HCT116 (cell line): ENCODE results near the gene JCAD. TPM values are rescaled to one million over a fixed set of nuclear protein-coding genes. Genes with fewer than 3 reads are reported as not detected.
"Not testable (repeated sequence)": the region's sequence is repeated elsewhere in the genome, so short reads cannot be mapped to it uniquely, and the experiment has no call there.

Experiments
- ATAC-seq: fragments of 200-7000 bp; cut with Tn5 transposase; 2 replicates; pipeline ENCODE4 v1.9.1; 2020; ENCODE audit warnings: mild to moderate bottlenecking, moderate library complexity
- BruUV-seq: library from RNA; stranded (reverse); fragments of 400-500 nt; replicated peaks from 2 replicates; lab custom pipeline; 2021; lab: Mats Ljungman, UMichigan
- CTCF ChIA-PET: fragments of 300-600 bp; sonication (Branson Sonifier 250); formaldehyde crosslinking; loops from one replicate; lab custom pipeline; 2021; ENCODE audit warnings: antibody characterized with exemption; lab: Charles Lee
- POLR2A ChIA-PET: fragments of 300-600, 350-600 bp; sonication (Branson Sonifier 250); formaldehyde crosslinking; loops from one replicate; lab custom pipeline; 2021; ENCODE audit warnings: antibody characterized with exemption; lab: Charles Lee
- RAD21 ChIA-PET, 2 experiments: fragments of 300-600 bp; sonication (Branson Sonifier 250); formaldehyde crosslinking; loops; one replicate each; lab custom pipeline; 2023; ENCODE audit warnings: low total read pairs in 2 of 2; ENCODE audit not compliant: uncharacterized antibody in 2 of 2, unreplicated experiment in 2 of 2, low non-redundant PET in 1 of 2; lab: Charles Lee
- DNase-seq: peaks from one replicate; pipeline ENCODE4 v3.0.0-alpha.2; 2010; ENCODE audit warnings: low read depth, low spot score
- H2AFZ ChIP-seq: fragments of 200-600 bp; shearing (Covaris generic), sonication (generic); 2 replicates; pipeline ENCODE4 v1.6.1; 2017; ENCODE audit warnings: low read depth, mixed run types, mixed read lengths, antibody characterized with exemption, low read length; ENCODE audit not compliant: poor library complexity, severe bottlenecking
- H3K27ac ChIP-seq: 2 replicates; pipeline ENCODE4 v1.5.1; 2012; ENCODE audit warnings: low read depth, low read length
- H3K27me3 ChIP-seq: fragments of 200-600 bp; sonication (generic); 2 replicates; pipeline ENCODE4 v1.6.1; 2016; ENCODE audit warnings: mixed run types, low read length, mixed read lengths; ENCODE audit not compliant: insufficient read depth
- H3K36me3 ChIP-seq, 2 experiments: fragments of 200-500 bp in 1 of 2; fragments of 200-600 bp in 1 of 2; sonication (Bioruptor generic) in 1 of 2; sonication (generic) in 1 of 2; 2 replicates each; pipeline versions ENCODE4 v1.5.1 to v1.6.1; 2014 to 2016; ENCODE audit warnings: low read length in 2 of 2, inconsistent platforms in 1 of 2, mixed read lengths in 1 of 2, mixed run types in 1 of 2; ENCODE audit not compliant: insufficient read depth in 2 of 2, control insufficient read depth in 1 of 2
- H3K4me1 ChIP-seq, 2 experiments: fragments of 200-600 bp in 1 of 2; sonication (generic) in 1 of 2; 2 replicates each; pipeline versions ENCODE4 v1.5.1 to v1.6.1; 2012 to 2017; ENCODE audit warnings: low read length in 2 of 2, inconsistent platforms in 1 of 2, mild to moderate bottlenecking in 1 of 2, mixed read lengths in 1 of 2, mixed run types in 1 of 2, moderate library complexity in 1 of 2; ENCODE audit not compliant: insufficient read depth in 2 of 2, control insufficient read depth in 1 of 2
- H3K4me2 ChIP-seq: fragments of 200-600 bp; sonication (generic); 2 replicates; pipeline ENCODE4 v1.6.1; 2017; ENCODE audit warnings: mixed run types, low read length, mixed read lengths
- H3K4me3 ChIP-seq, 2 experiments: fragments of 200-600 bp in 1 of 2; sonication (generic) in 1 of 2; replicated peaks in 1 of 2; 2 replicates each; pipeline ENCODE4 v1.5.1; 2011 to 2016; ENCODE audit warnings: low read length in 2 of 2, control low read depth in 1 of 2, low read depth in 1 of 2, mild to moderate bottlenecking in 1 of 2, mixed read lengths in 1 of 2, mixed run types in 1 of 2
- H3K79me2 ChIP-seq: fragments of 200-600 bp; sonication (generic); 2 replicates; pipeline ENCODE4 v1.6.1; 2017; ENCODE audit warnings: mild to moderate bottlenecking, mixed run types, low read length, moderate library complexity, mixed read lengths; ENCODE audit not compliant: insufficient read depth
- H3K9ac ChIP-seq: fragments of 200-600 bp; sonication (generic); 2 replicates; pipeline ENCODE4 v1.6.1; 2016; ENCODE audit warnings: low read length, mixed read lengths
- H3K9me2 ChIP-seq: fragments of 200-600 bp; sonication (generic), shearing (Covaris generic); 2 replicates; pipeline ENCODE4 v1.6.1; 2017; ENCODE audit warnings: mixed run types, mild to moderate bottlenecking, moderate library complexity; ENCODE audit not compliant: insufficient read depth
- H3K9me3 ChIP-seq, 2 experiments: fragments of 200-500 bp in 1 of 2; fragments of 200-600 bp in 1 of 2; sonication (Bioruptor generic) in 1 of 2; sonication (generic) in 1 of 2; 2 replicates each; pipeline ENCODE4 v1.6.1; 2014 to 2017; ENCODE audit warnings: low read length in 2 of 2, mixed read lengths in 2 of 2, inconsistent platforms in 1 of 2, low read depth in 1 of 2, mild to moderate bottlenecking in 1 of 2, mixed run types in 1 of 2, moderate library complexity in 1 of 2; ENCODE audit not compliant: control insufficient read depth in 1 of 2, insufficient read depth in 1 of 2
- H4K20me1 ChIP-seq: fragments of 200-600 bp; sonication (generic), shearing (Covaris generic); 2 replicates; pipeline ENCODE4 v1.6.1; 2017; ENCODE audit warnings: mixed run types, mild to moderate bottlenecking, moderate library complexity; ENCODE audit not compliant: insufficient read depth
- RAD21 ChIP-seq: IDR thresholded peaks from 2 replicates; pipeline ENCODE4 v1.6.1; 2012; ENCODE audit warnings: low read depth, mild to moderate bottlenecking
- intact Hi-C: fragments of 100-400 bp; cut with micrococcal nuclease; formaldehyde crosslinking; loops from 2 replicates; pipeline ENCODE4 v1.10.0; 2022
- total RNA-seq: library from RNA; stranded (reverse); gene quantifications from one replicate; pipeline ENCODE4 v1.2.1, GENCODE V29; 2021; ENCODE audit not compliant: unreplicated experiment

JCAD gene
- total RNA-seq, 1 experiment from 2014 or later: 17.5 TPM

DNA sequence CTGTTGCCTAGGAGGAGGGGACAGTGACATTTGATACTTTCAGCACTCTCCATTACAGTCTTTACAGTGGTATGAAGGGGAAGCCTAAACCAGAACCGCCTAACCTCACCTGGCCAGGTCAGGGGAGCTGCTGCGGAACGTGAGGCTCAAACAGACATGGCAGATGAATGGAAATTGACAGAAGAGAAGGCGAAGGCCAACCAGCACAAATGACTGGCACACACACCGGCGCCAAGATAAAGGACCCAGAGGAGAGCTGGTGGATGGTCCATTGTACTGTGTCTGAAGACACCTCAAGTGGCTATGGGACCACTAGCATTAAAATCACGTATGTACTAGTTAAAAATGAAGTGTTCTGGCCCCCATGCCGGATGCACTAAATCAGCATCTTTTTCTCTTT, 53.0 kb downstream of the JCAD start:
- no peak overlapping the region for H3K9ac ChIP-seq

DNA sequence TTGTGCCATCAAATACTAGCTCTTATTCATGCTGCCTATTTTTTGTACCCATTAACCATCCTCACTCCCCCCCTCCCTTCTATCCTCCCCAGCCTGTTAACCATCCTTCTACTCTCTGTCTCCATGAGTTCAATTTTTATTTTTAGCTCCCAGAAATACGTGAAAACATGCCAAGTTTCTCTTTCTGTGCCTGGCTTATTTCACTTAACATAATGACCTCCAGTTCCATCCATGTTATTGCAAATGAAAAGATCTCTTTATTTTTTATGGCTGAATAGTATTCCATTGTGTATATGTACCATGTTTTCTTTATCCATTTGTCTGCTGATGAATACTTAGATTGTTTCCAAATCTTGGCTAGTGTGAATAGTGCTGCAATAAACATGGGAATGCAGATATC, 54.3 kb downstream of the JCAD start:
- H3K4me2 ChIP-seq, H3K9me2 ChIP-seq, DNase-seq, RAD21 ChIA-PET, POLR2A ChIA-PET, H4K20me1 ChIP-seq, H3K9me3 ChIP-seq, H3K4me1 ChIP-seq, H3K27me3 ChIP-seq, H3K9ac ChIP-seq, H2AFZ ChIP-seq, CTCF ChIA-PET, intact Hi-C loops, H3K79me2 ChIP-seq, H3K36me3 ChIP-seq, H3K4me3 ChIP-seq, BruUV-seq, ATAC-seq, H3K27ac ChIP-seq: not testable (repeated sequence)

More for the DNA sequence above, 53.0 kb downstream of the JCAD start:
- H4K20me1 ChIP-seq: no peaks in the 10 kb centered on the region
- ChIA-PET POLR2A (no interaction called here), CTCF (no interaction called here), RAD21 (no interaction called here)
- intact Hi-C loops: no loop called here
- ATAC-seq (no peak), DNase-seq (no peak)
- H3K36me3 ChIP-seq: no peaks in the 10 kb centered on the region
- peaks cover 0 to 7% of the 10 kb centered on the region in 2 experiments; a peak in 2 of 4 replicates for H3K4me1 ChIP-seq
- H3K27ac ChIP-seq: no peak overlapping the region
- H3K9me3 ChIP-seq: no peaks in the 10 kb centered on the region
- H3K9me2 ChIP-seq: no peaks in the 10 kb centered on the region
- no peaks in the 10 kb centered on the region for H3K27me3 ChIP-seq
- TF ChIP-seq RAD21: no peak
- H3K4me3 ChIP-seq: no peak overlapping the region
- BruUV-seq: no TSS peak
- H2AFZ ChIP-seq: no peak overlapping the region
- no peaks in the 10 kb centered on the region for H3K79me2 ChIP-seq
- H3K4me2 ChIP-seq: no peak overlapping the region
